Mesodermal cell (in vitro differentiated cells): Measurements from ENCODE around the gene RNU6-8.

Experiments
- H3K27ac ChIP-seq: 2 replicates; pipeline ENCODE4 v1.7.0; 2013; ENCODE audit warnings: mild to moderate bottlenecking, low read depth, low read length, moderate library complexity; ENCODE audit not compliant: severe bottlenecking
- H3K36me3 ChIP-seq: 2 replicates; pipeline ENCODE4 v1.7.1; 2013; ENCODE audit warnings: mild to moderate bottlenecking, low read length, moderate library complexity; ENCODE audit not compliant: control insufficient read depth, insufficient read depth
- H3K4me1 ChIP-seq: one replicate; pipeline ENCODE4 v1.7.1; 2013; ENCODE audit warnings: mild to moderate bottlenecking, low read length; ENCODE audit not compliant: insufficient read depth, control insufficient read depth, poor library complexity, severe bottlenecking
- H3K4me3 ChIP-seq: 2 replicates; pipeline ENCODE4 v1.7.0; 2013; ENCODE audit warnings: low read length, control low read depth, mild to moderate bottlenecking; ENCODE audit not compliant: insufficient read depth, poor library complexity, severe bottlenecking; ENCODE audit errors: extremely low read depth
- H3K9me3 ChIP-seq: 2 replicates; pipeline ENCODE4 v1.7.1; 2013; ENCODE audit warnings: mild to moderate bottlenecking, low read length, moderate library complexity; ENCODE audit not compliant: control insufficient read depth
- WGBS, 2 experiments: methylation state at CpG; one replicate each; pipeline ENCODE4 v1.1.5; 2013; ENCODE audit warnings: missing lambda C conversion rate in 2 of 2; ENCODE audit not compliant: insufficient coverage in 2 of 2; 5-methylcytosine and 5-hydroxymethylcytosine counted together

RNU6-8 gene

DNA sequence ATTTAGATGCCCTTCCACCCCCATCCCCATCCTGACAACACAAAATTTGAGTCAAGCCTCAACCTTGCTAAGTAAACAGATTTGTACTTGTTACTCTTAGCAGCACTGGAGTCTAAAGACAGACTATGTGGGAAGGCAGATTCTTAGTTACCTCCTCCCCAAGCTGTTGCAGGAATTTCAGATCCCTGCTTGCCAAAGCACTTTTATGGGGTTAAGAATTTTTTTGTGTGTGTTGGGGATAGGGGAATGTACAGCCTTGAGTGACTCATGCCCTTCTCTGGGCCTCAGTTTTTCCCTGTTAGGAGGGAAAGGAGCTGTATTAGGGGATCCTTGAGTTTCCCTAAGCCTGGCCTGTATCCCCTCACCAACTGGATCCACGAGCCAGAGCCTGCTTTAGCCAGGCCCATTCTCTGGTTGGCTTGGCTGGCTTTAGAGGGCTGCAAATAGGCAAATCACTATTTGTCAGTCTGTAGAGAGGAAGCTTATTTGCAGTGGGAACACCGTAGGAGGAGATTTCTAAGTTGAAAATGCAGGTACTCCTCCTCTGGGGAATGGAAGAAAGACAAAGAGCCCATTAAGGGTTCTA, 27.7 kb upstream of the RNU6-8 start:
- Histone ChIP-seq H3K27ac (peak overlapping the region; percentile 46), H3K9me3 (no peaks in the 10 kb centered on the region), H3K4me3 (no peak overlapping the region), H3K36me3 (no peaks in the 10 kb centered on the region), H3K4me1 (peaks cover 10% of the 10 kb centered on the region)
- 60 to 100% methylated on average over 1 of the region's 2 CpGs for WGBS, 2 experiments

DNA sequence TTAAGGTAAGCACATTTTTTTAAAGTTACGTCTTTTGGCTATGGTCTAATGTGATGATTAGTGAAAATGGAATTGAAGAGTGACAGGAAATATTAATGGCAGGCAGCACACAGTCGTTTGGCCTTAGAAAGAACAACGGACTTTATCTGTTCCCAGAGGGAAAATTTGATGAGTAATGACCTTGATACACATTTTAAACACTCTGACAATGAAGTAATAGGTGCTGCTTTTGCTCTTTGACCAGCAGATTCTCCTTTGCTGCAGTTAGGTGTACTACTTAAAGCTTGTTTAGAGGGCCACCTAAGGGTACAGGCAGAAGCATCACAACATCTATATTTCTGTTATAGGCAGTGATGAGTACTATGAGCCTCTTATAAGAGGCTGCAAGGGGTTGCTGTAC, 27.1 kb upstream of the RNU6-8 start:
- no peak overlapping the region for H3K27ac ChIP-seq
- no peaks in the 10 kb centered on the region for H3K9me3 ChIP-seq
- no peak overlapping the region for H3K4me3 ChIP-seq
- H3K4me1 ChIP-seq, result peaks cover 10% of the 10 kb centered on the region
- WGBS, 2 experiments, result 62 to 80% methylated on average over 1 to 2 of the region's 3 CpGs
- H3K36me3 ChIP-seq, result no peaks in the 10 kb centered on the region

DNA sequence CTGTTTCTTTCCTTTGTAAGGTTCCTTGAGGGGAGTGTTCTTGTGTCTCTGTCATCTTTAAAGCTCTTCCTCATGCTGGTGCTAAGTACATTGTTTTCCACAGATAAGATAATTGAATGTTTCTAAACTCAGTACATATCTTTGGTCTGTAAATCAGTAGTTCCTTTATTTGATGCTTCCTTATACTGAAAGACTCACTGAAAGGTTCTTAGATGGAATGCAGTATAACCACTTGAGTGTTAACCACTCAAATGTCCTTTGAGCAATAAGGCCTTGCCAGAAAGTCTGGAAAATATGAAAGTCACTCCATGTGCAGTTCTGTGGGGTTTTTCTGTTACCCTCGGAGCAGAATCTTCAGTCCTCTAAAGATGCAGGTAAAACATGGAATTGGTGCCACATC, 23.0 kb upstream of the RNU6-8 start:
- H3K4me1 ChIP-seq, result peaks cover 8% of the 10 kb centered on the region
- H3K27ac ChIP-seq, result no peak overlapping the region
- H3K4me3 ChIP-seq, result no peak overlapping the region
- WGBS, 2 experiments, result 100% methylated on average over 1 of the region's 1 CpG; no CpG with 5 or more reads in 1 of the 2 experiments
- H3K36me3 ChIP-seq, result no peaks in the 10 kb centered on the region
- no peaks in the 10 kb centered on the region for H3K9me3 ChIP-seq

DNA sequence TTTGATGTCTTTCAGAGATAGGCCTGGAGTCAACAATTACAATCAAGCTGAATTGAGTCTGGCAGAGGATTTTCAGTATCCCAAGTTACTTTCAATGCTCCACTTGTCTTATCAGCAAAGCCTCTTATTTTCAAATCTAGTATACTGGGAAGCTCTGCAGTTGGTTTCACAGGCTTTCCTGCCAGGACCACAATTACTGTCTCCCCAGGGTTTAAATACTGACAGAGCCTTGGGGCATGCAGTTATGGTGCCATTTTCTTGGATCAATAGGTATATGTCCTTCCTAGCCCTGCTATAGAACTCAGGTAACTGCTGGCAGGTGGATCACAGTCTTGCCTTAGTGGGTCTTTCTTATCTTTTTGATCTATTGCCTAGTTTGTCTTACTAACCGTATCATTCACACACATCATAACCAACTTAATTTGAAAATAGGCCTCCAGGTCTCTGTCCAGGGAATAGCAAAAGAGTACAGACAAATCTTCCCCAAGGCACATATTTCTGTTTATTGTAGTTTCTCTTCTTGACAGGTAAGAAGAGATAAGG, 22.4 kb upstream of the RNU6-8 start:
- no peak overlapping the region for H3K4me3 ChIP-seq
- WGBS, 2 experiments, result 78 to 100% methylated on average over 1 of the region's 1 CpG
- H3K4me1 ChIP-seq, result peaks cover 2% of the 10 kb centered on the region
- no peaks in the 10 kb centered on the region for H3K36me3 ChIP-seq
- H3K9me3 ChIP-seq, result no peaks in the 10 kb centered on the region
- H3K27ac ChIP-seq, result peak overlapping the region; percentile 3

- WGBS, 2 experiments, result 72 to 84% methylated on average over 4 to 6 of the region's 6 CpGs
- Histone ChIP-seq H3K36me3 (no peaks in the 10 kb centered on the region), H3K27ac (peak overlapping the region; percentile 3), H3K4me1 (no peaks in the 10 kb centered on the region), H3K9me3 (no peaks in the 10 kb centered on the region), H3K4me3 (no peak overlapping the region)
Observed at GRCh38 chr14:32224737-32225377, 21.8 kb upstream of the RNU6-8 start.

- Histone ChIP-seq H3K27ac (no peak overlapping the region), H3K36me3 (no peaks in the 10 kb centered on the region), H3K4me1 (no peaks in the 10 kb centered on the region), H3K4me3 (no peak overlapping the region), H3K9me3 (no peaks in the 10 kb centered on the region)
- 77 to 86% methylated on average over 3 of the region's 5 CpGs for WGBS, 2 experiments
Observed at GRCh38 chr14:32217301-32217700, 14.2 kb upstream of the RNU6-8 start.

GRCh38 chr14:32212833-32213232, 9.8 kb upstream of the RNU6-8 start:
- H3K9me3 ChIP-seq, result no peaks in the 10 kb centered on the region

DNA sequence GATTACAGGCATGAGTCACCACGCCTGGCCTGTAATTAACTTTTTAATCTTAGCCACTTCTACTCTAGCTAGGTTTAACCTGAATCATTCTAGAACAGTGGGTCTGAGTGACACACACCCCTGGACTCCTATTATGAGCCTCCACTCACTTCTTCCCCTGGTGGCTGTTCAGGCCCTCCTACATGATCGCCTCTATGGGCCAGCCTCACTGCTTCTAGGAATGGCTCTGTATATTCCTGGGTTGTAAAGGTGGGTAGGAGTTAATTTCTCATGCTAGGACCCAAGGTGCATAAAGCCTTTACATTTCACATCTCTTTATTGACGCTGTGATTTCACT, 8.0 kb upstream of the RNU6-8 start:
- WGBS, 2 experiments, result 90 to 100% methylated on average over 1 of the region's 3 CpGs
- H3K36me3 ChIP-seq, result no peaks in the 10 kb centered on the region

More at GRCh38 chr14:32212833-32213232, 9.8 kb upstream of the RNU6-8 start:
- no peak overlapping the region for H3K27ac ChIP-seq
- H3K4me1 ChIP-seq, result no peaks in the 10 kb centered on the region
- H3K4me3 ChIP-seq, result no peak overlapping the region
- H3K36me3 ChIP-seq, result no peaks in the 10 kb centered on the region

DNA sequence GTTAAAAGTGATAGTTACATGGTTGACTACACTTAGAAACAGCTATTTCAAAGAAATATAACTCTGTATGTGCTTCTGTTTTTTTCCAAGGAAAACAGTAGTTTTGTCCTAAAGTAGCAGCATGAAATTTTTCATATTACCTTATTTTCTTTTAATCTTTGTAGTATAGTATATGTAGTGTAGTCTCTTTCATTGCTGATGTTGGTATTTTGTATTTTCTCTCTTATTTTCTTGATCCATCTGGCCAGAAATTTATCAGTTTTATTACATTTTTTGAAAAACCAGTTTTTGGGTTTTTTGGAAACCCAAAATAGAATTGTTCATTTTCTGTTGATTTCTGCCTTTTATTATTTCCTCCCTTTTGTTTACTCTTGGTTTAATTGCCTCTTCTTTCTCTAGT, 6.4 kb upstream of the RNU6-8 start:
- no peaks in the 10 kb centered on the region for H3K36me3 ChIP-seq
- H3K9me3 ChIP-seq, result no peaks in the 10 kb centered on the region
- H3K4me3 ChIP-seq, result no peak overlapping the region
- H3K4me1 ChIP-seq, result no peaks in the 10 kb centered on the region
- no peak overlapping the region for H3K27ac ChIP-seq

More for the DNA sequence above, 8.0 kb upstream of the RNU6-8 start:
- H3K4me1 ChIP-seq, result no peaks in the 10 kb centered on the region
- H3K9me3 ChIP-seq, result no peaks in the 10 kb centered on the region
- H3K27ac ChIP-seq, result no peak overlapping the region
- no peak overlapping the region for H3K4me3 ChIP-seq

DNA sequence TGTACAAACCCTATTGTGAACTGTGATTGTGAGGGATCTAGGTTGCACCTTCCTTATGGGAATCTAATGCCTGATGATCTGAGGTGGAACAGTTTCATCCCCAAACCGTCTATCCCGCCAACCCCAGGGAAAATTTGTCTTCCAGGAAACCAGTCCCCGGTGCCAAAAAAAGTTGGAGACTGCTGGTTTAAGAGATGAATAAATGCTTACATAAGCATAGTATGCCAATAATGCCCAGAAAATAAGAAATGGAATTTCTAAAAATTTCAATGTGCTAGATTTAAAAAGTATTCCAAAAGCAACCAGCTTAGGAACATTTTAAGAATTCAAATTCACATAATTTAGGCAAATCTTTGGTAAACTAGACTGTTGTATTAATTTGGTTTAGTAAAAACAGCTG, 5.4 kb upstream of the RNU6-8 start:
- Histone ChIP-seq H3K9me3 (no peaks in the 10 kb centered on the region), H3K27ac (no peak overlapping the region), H3K4me3 (no peak overlapping the region), H3K36me3 (no peaks in the 10 kb centered on the region), H3K4me1 (no peaks in the 10 kb centered on the region)
- whole genome bisulfite sequencing, 2 experiments, result 100% methylated on average over 1 of the region's 3 CpGs; no CpG with 5 or more reads in 1 of the 2 experiments

DNA sequence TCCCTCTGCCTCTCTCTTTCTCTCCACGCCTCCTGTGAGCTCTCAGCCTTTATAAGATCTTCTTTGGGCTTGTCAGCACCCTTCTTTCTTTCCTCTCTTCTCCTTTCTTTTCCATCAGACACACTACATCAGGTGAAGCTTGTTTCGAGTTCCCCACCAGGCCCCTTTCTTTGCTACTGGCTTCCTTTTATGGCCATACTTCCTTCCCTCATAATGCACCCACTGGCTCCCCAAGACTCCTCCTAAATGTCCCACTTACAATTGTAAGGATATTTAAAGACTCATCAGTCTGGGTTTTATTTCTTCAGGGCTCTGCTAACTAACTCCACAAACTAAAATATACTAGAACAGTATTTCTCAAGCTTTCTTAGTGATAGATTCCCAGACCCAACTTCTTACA, 3.5 kb upstream of the RNU6-8 start:
- whole genome bisulfite sequencing, 2 experiments, result 90 to 91% methylated on average over 2 of the region's 2 CpGs
- Histone ChIP-seq H3K27ac (no peak overlapping the region), H3K4me1 (no peaks in the 10 kb centered on the region), H3K36me3 (no peaks in the 10 kb centered on the region), H3K9me3 (no peaks in the 10 kb centered on the region), H3K4me3 (no peak overlapping the region)
